Mammary epithelial cell (primary cell): ENCODE results near the gene EMP1.

Experiments used
- EZH2 ChIP-seq: IDR thresholded peaks from 2 replicates; pipeline ENCODE4 v1.6.1; 2012; ENCODE audit warnings: low read length, inconsistent platforms, borderline replicate concordance
- TF ChIP-seq, protein P1 (sequence below), 2 donors: IDR thresholded peaks in 1 of 2; conservative IDR thresholded peaks in 1 of 2; 2 replicates each; pipeline ENCODE4 v1.5.1; 2011 to 2012; ENCODE audit warnings: inconsistent platforms in 2 of 2, low read length in 2 of 2, mild to moderate bottlenecking in 2 of 2, control low read depth in 1 of 2, low read depth in 1 of 2; ENCODE audit not compliant: insufficient read depth in 1 of 2; ENCODE audit errors: extremely low read depth in 1 of 2

DNA sequence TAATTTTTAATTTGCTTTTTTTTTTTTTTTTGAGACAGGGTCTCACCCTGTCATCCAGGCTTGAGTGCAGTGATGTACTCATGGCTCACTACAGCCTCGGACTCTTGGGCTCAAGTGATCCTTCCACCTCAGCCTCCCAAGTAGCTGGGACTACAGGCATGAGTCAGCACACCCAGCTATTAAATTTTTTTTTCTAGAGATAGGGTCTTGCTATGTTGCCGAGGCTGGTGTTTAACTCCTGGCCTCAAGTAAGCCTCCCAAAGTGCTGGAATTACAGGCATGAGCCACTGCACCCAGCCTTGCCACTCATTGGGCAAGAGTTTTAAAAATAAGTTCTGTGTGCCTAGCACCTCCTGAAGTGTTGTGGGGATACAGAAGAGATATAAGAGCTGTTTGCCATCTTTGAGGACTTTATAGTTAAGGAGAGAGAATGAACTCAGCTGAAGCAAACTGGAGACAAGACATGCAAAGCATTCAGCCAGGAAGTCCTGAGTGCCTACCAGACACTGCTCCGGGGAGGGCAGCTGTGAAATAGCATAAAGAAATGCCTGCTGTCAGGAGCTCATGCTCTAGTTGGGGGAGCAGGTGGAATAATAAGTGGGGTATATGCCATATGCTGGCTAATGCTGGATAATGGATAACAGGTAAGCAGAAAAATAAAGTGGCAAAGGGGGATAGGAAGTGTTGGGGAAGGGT lies 15.0 kb upstream of the EMP1 start:
- TF ChIP-seq, protein P1, sequence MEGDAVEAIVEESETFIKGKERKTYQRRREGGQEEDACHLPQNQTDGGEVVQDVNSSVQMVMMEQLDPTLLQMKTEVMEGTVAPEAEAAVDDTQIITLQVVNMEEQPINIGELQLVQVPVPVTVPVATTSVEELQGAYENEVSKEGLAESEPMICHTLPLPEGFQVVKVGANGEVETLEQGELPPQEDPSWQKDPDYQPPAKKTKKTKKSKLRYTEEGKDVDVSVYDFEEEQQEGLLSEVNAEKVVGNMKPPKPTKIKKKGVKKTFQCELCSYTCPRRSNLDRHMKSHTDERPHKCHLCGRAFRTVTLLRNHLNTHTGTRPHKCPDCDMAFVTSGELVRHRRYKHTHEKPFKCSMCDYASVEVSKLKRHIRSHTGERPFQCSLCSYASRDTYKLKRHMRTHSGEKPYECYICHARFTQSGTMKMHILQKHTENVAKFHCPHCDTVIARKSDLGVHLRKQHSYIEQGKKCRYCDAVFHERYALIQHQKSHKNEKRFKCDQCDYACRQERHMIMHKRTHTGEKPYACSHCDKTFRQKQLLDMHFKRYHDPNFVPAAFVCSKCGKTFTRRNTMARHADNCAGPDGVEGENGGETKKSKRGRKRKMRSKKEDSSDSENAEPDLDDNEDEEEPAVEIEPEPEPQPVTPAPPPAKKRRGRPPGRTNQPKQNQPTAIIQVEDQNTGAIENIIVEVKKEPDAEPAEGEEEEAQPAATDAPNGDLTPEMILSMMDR (conservative IDR thresholded peaks at IDR 0.05 in 1 of 2, IDR thresholded peaks at IDR 0.05 in 1 of 2; ENCODE audit: extremely low read depth in 1 of 2, insufficient read depth in 1 of 2, low read depth in 1 of 2, low read length in 2 of 2): no peak
- TF ChIP-seq EZH2: no peak
